ENCODE data around the gene HIVEP3.

The HIVEP3 gene

DNA sequence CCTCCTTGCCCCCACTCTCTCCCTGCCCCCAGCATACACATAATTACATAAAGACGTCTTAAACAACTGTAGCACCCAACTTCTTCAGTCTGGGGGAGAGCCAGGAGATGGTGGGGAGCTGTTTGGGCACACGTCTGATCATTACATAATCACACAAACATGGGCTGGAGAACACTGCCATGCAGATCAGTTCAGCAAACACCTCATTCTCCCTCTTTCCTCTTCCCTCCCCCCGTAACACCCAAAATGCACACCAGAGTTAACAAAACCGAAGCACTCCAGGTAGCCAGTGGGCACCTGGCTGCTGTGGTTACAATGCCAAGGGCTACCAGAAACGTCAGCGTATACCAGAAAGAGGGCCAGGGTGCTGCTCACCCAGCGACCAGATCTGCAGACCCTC lies 1.6 kb downstream of the HIVEP3 start:
- Histone ChIP-seq H3K27me3 (ENCODE audit: insufficient read depth, low read length) (no peaks in the 10 kb centered on the region), H4K20me1 (ENCODE audit: insufficient read depth, low read length) (no peaks in the 10 kb centered on the region), H3K27ac (ENCODE audit: low read depth, low read length, poor library complexity, severe bottlenecking) (no peak overlapping the region), H2AFZ (ENCODE audit: low read length) (no peak overlapping the region), H3K4me3 (ENCODE audit: low read depth, low read length, poor library complexity, severe bottlenecking) (no peak overlapping the region), H3K36me3 (ENCODE audit: insufficient read depth, low read length) (no peaks in the 10 kb centered on the region), H3K4me2 (ENCODE audit: low read length) (no peak overlapping the region), H3K9ac (ENCODE audit: low read length) (no peak overlapping the region), H3K4me1 (ENCODE audit: insufficient read depth, low read length, severe bottlenecking) (no peaks in the 10 kb centered on the region), H3K9me3 (ENCODE audit: low read length) (no peaks in the 10 kb centered on the region), H3F3A (ENCODE audit: insufficient read depth, low read length) (no peaks in the 10 kb centered on the region), H3K79me2 (ENCODE audit: insufficient read depth, low read length) (no peaks in the 10 kb centered on the region), H3K9me2 (ENCODE audit: low read depth, low read length) (no peaks in the 10 kb centered on the region)
- TF ChIP-seq, protein P1, sequence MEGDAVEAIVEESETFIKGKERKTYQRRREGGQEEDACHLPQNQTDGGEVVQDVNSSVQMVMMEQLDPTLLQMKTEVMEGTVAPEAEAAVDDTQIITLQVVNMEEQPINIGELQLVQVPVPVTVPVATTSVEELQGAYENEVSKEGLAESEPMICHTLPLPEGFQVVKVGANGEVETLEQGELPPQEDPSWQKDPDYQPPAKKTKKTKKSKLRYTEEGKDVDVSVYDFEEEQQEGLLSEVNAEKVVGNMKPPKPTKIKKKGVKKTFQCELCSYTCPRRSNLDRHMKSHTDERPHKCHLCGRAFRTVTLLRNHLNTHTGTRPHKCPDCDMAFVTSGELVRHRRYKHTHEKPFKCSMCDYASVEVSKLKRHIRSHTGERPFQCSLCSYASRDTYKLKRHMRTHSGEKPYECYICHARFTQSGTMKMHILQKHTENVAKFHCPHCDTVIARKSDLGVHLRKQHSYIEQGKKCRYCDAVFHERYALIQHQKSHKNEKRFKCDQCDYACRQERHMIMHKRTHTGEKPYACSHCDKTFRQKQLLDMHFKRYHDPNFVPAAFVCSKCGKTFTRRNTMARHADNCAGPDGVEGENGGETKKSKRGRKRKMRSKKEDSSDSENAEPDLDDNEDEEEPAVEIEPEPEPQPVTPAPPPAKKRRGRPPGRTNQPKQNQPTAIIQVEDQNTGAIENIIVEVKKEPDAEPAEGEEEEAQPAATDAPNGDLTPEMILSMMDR (IDR thresholded peaks at IDR 0.05; ENCODE audit: low read length) = no peak
- TF ChIP-seq EZH2 (IDR thresholded peaks at IDR 0.05; ENCODE audit: borderline replicate concordance, low read length) = no peak

DNA sequence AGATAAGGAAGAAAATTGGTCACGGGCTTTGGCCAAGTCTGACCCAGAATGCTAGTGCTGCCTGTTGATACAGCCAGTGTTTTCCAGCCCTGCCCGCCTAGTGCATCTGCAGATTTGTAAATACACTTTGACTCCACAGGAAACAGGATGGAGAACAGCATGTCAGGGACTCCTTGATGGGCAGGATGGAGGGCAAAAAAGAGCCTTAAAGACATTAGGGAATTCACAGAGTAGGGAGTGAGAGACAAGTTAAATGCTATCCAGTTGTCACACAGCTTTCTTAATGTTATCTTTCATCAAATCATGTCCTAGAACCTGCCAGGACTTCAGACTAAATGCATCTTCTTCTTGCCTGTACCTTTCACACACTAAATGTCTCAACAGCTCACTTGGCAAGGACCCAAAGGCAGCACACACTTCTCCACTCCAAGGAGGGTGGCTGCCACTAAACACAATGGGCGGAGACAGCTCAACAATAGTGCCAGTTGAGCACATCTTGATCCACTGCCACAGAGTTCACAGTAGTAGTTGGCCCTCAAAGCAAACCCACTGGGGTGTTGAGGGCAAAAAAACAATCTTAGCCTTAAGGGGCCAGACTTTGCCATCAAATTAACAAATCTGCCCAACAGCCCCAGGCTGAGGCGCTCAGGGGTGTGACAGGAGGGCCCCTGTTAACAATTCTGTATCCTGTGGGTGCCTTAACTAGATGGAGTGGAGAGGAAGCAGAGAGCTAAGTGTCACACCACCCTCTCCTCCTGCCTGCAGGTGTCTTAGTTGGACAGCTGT lies 2.7 kb downstream of the HIVEP3 start:
- Histone ChIP-seq H3K27me3 (ENCODE audit: insufficient read depth, low read length) (no peaks in the 10 kb centered on the region), H3K4me1 (ENCODE audit: insufficient read depth, low read length, severe bottlenecking) (no peaks in the 10 kb centered on the region), H4K20me1 (ENCODE audit: insufficient read depth, low read length) (no peaks in the 10 kb centered on the region), H3F3A (ENCODE audit: insufficient read depth, low read length) (no peaks in the 10 kb centered on the region), H3K4me2 (ENCODE audit: low read length) (no peak overlapping the region), H3K9me2 (ENCODE audit: low read depth, low read length) (no peaks in the 10 kb centered on the region), H3K79me2 (ENCODE audit: insufficient read depth, low read length) (no peaks in the 10 kb centered on the region), H3K4me3 (ENCODE audit: low read depth, low read length, poor library complexity, severe bottlenecking) (no peak overlapping the region), H2AFZ (ENCODE audit: low read length) (no peak overlapping the region), H3K9me3 (ENCODE audit: low read length) (no peaks in the 10 kb centered on the region), H3K36me3 (ENCODE audit: insufficient read depth, low read length) (no peaks in the 10 kb centered on the region), H3K27ac (ENCODE audit: low read depth, low read length, poor library complexity, severe bottlenecking) (no peak overlapping the region), H3K9ac (ENCODE audit: low read length) (no peak overlapping the region)
- TF ChIP-seq EZH2 (IDR thresholded peaks at IDR 0.05; ENCODE audit: borderline replicate concordance, low read length) = no peak
- TF ChIP-seq, protein P1 (IDR thresholded peaks at IDR 0.05; ENCODE audit: low read length) = no peak

- Histone ChIP-seq H3K4me1 (ENCODE audit: insufficient read depth, low read length, severe bottlenecking) (no peaks in the 10 kb centered on the region), H3K9ac (ENCODE audit: low read length) (no peak overlapping the region), H3K27me3 (ENCODE audit: insufficient read depth, low read length) (no peaks in the 10 kb centered on the region), H3K79me2 (ENCODE audit: insufficient read depth, low read length) (no peaks in the 10 kb centered on the region), H3K4me3 (ENCODE audit: low read depth, low read length, poor library complexity, severe bottlenecking) (no peak overlapping the region), H4K20me1 (ENCODE audit: insufficient read depth, low read length) (no peaks in the 10 kb centered on the region), H2AFZ (ENCODE audit: low read length) (no peak overlapping the region), H3K9me2 (ENCODE audit: low read depth, low read length) (no peaks in the 10 kb centered on the region), H3K36me3 (ENCODE audit: insufficient read depth, low read length) (no peaks in the 10 kb centered on the region), H3K9me3 (ENCODE audit: low read length) (no peaks in the 10 kb centered on the region), H3K4me2 (ENCODE audit: low read length) (no peak overlapping the region), H3K27ac (ENCODE audit: low read depth, low read length, poor library complexity, severe bottlenecking) (no peak overlapping the region), H3F3A (ENCODE audit: insufficient read depth, low read length) (no peaks in the 10 kb centered on the region)
- TF ChIP-seq, protein P1 (IDR thresholded peaks at IDR 0.05; ENCODE audit: low read length) = no peak
- TF ChIP-seq EZH2 (IDR thresholded peaks at IDR 0.05; ENCODE audit: borderline replicate concordance, low read length) = no peak
These were observed 4.2 kb downstream of the HIVEP3 start for GRCh38 chr1:41914516-41914915.

Data from OCI-LY1 (cell line).